ENCODE measurements around the gene DPH7.
"Not testable (repeated sequence)": the region's sequence is repeated elsewhere in the genome, so short reads cannot be mapped to it uniquely, and the experiment has no call there.

The DPH7 gene

DNA sequence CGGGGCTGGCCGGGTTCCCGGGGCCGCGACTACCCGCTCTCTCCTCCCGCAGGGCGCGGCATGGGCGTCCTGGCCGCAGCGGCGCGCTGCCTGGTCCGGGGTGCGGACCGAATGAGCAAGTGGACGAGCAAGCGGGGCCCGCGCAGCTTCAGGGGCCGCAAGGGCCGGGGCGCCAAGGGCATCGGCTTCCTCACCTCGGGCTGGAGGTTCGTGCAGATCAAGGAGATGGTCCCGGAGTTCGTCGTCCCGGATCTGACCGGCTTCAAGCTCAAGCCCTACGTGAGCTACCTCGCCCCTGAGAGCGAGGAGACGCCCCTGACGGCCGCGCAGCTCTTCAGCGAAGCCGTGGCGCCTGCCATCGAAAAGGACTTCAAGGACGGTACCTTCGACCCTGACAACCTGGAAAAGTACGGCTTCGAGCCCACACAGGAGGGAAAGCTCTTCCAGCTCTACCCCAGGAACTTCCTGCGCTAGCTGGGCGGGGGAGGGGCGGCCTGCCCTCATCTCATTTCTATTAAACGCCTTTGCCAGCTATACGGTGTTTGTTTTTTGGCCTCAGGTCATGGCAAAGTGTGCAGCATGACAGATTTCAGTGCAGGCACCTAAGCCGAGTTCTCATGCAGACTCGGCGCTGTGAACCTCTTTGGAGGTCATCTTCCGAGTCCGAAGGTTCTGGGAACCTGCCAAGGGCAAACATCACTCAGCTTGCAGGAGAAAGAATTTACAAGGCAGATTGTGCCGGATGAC lies 26.5 kb downstream of the DPH7 start:
- Histone ChIP-seq H3K27me3 (ENCODE audit: control insufficient read depth, insufficient read depth, low read length) (no peaks in the 10 kb centered on the region), H3K9me3 (ENCODE audit: control insufficient read depth, low read depth, low read length) (no peaks in the 10 kb centered on the region), H3K4me1 (ENCODE audit: control insufficient read depth, low read depth, low read length) (no peaks in the 10 kb centered on the region), H3K4me3 (ENCODE audit: low read length) (peak overlapping the region; percentile 86), H3K27ac (ENCODE audit: low read length) (no peak overlapping the region), H3K9ac (ENCODE audit: low read length) (peak overlapping the region; percentile 79), H3K36me3 (ENCODE audit: control insufficient read depth, low read depth, low read length) (peaks cover 21% of the 10 kb centered on the region)

DNA sequence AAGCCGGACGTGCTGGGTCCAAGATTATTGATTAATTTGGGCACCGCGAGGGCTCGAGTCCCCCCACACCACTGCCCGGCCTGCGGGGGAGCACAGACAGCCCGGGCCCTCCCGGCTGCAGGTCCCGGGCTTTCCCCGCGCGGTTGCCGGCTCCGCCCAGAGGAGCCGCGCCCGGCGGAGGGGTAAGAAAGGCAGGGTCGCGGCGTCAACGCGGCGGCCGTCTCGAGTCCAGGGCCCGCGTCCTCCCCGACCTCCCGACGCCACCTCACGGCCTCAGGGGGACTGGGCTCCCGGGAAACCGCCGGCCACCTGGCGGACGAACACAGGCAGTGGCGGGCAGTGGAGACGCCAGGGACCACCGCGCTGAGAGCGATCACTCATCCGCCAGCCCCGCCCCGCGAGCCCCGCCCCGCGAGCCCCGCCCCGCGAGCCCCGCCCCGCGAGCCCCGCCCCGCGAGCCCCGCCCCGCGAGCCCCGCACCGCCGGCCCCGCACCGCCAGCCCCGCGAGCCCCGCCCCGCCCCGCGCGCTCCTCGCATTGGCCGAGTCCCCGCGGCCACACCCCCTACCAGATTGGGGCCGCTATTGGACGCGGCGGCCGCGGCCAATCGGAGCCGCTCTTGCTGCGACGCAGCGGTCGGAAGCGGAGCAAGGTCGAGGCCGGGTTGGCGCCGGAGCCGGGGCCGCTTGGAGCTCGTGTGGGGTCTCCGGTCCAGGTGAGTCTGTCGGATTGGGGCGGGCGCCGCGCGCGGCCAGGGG lies 27.3 kb downstream of the DPH7 start, which contains the start of gene MRPL41:
Gene MRPL41 (plus strand): TSS at position 616 of the 758 bp plus-strand sequence. CDS start 203 bp downstream, outside the sequence.
- peak within 1 kb of the TSS; percentile 86 for H3K4me3 ChIP-seq (ENCODE audit: low read length)
- no peaks in the 10 kb centered on the region for H3K4me1 ChIP-seq (ENCODE audit: control insufficient read depth, low read depth, low read length)
- no peaks in the 10 kb centered on the region for H3K9me3 ChIP-seq (ENCODE audit: control insufficient read depth, low read depth, low read length)
- H3K36me3 ChIP-seq (ENCODE audit: control insufficient read depth, low read depth, low read length) = peaks cover 21% of the 10 kb centered on the region
- H3K27me3 ChIP-seq (ENCODE audit: control insufficient read depth, insufficient read depth, low read length) = no peaks in the 10 kb centered on the region
- H3K9ac ChIP-seq (ENCODE audit: low read length) = peak within 1 kb of the TSS; percentile 79
- H3K27ac ChIP-seq (ENCODE audit: low read length) = no peak within 1 kb of the TSS

DNA sequence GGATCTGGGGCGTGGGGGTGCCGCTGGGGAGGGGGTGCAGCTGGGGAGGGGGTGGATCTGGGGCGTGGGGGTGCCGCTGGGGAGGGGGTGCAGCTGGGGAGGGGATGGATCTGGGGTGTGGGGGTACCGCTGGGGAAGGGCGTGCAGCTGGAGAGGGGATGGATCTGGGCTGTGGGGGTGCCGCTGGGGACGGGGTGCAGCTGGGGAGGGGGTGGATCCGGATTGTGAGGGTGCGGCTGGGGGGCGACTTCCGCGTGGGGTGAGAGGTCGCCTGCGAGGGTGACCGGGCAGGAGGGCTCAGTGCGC lies 27.8 kb downstream of the DPH7 start:
- peaks cover 17% of the 10 kb centered on the region for H3K36me3 ChIP-seq (ENCODE audit: control insufficient read depth, low read depth, low read length)
- H3K4me3 ChIP-seq (ENCODE audit: low read length) = peak overlapping the region; percentile 54
- not testable (repeated sequence) for H3K9ac ChIP-seq (ENCODE audit: low read length); H3K4me1 ChIP-seq (ENCODE audit: control insufficient read depth, low read depth, low read length); H3K27ac ChIP-seq (ENCODE audit: low read length); H3K27me3 ChIP-seq (ENCODE audit: control insufficient read depth, insufficient read depth, low read length); H3K9me3 ChIP-seq (ENCODE audit: control insufficient read depth, low read depth, low read length)

DNA sequence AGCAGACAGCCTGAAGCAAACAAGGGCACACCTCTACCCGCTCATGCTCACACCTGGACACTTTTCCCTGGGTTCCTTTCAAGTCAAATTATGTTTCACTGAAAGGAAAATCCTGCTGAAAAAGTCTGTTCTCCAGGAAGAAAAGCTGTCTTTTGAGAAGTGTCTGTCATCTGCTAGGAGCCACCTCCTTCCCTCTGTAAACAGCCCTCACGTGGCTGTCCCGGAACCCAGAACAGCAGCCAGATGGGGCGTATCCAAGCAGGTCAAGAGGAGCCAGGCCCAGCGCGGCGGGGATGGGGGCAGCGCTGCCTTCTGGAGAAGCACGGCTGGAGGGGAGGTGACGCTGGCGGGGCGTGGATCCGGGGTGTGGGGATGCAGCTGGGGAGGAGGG lies 28.5 kb downstream of the DPH7 start, which contains the start of gene PNPLA7:
Gene PNPLA7 (minus strand): TSS at position 172 of the 391 bp plus-strand sequence. CDS start 205 bp downstream, outside the sequence.
- H3K27me3 ChIP-seq (ENCODE audit: control insufficient read depth, insufficient read depth, low read length) = no peaks in the 10 kb centered on the region
- H3K4me1 ChIP-seq (ENCODE audit: control insufficient read depth, low read depth, low read length) = no peaks in the 10 kb centered on the region
- peaks cover 10% of the 10 kb centered on the region for H3K36me3 ChIP-seq (ENCODE audit: control insufficient read depth, low read depth, low read length)
- no peak within 1 kb of the TSS for H3K27ac ChIP-seq (ENCODE audit: low read length)
- H3K4me3 ChIP-seq (ENCODE audit: low read length) = peak within 1 kb of the TSS; percentile 54
- no peaks in the 10 kb centered on the region for H3K9me3 ChIP-seq (ENCODE audit: control insufficient read depth, low read depth, low read length)
- no peak within 1 kb of the TSS for H3K9ac ChIP-seq (ENCODE audit: low read length)

DNA sequence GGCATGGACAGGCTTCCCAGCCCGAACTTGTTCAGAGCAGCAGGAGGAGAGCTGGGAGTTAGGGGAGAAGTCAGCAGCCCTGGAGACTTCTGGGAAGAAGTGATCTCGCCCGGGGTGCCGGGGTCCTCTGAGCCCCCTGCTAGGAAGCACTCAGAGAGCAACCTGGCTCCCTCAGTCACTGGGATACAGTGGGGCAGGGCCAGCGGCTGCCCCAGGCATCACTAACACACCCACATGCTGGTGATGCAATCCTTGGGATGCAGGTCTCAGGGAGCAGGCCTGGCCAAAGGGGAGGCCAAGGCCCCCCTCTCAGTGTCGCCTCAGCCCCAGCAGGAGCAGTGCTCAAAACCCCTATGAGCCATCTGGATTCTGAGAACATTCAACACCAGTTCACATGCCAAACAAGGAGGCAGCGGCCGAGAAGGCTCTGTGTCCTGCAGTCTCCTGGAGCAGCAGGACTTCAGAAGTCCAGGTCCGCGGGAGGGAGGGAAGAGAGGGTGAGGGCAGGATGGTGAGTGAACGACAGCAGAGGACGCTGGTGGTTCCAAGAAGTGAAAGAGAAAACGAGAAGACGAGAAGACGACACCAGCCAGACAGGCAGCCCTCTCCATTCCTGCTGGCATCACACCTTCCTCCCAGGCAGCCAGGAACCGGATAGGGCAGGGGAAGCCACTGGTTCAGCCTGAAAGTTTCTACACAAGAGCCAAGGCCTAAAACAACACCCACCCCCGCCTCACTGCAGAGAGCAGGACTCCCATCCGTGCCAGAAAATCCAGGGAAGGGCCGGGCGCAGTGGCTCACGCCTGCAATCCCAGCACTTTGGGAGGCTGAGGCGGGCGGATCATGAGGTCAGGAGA lies 30.8 kb downstream of the DPH7 start:
- H3K4me1 ChIP-seq (ENCODE audit: control insufficient read depth, low read depth, low read length) = no peaks in the 10 kb centered on the region
- H3K27ac ChIP-seq (ENCODE audit: low read length) = no peak overlapping the region

DNA sequence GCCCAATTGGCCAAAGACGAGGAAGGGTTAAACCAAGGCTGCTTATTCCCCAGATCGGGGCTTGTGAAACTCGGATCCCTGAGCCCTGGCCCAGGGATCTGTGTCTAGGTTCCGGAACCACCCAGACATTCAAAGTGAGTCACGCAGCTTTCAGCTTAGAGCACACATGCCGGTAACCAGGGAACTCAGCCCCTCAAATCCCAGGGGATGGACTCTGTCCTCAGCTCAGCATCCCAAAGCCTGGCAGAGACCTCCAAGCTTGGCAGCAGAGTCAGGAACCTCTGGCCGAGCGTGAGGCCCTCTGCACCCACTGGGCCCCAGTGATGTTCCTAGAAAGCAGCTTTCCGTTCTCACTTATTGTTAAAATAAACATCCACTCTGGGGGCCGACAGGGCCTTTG lies 33.6 kb downstream of the DPH7 start:
- Histone ChIP-seq H3K4me3 (ENCODE audit: low read length) (no peak overlapping the region), H3K36me3 (ENCODE audit: control insufficient read depth, low read depth, low read length) (no peaks in the 10 kb centered on the region), H3K9ac (ENCODE audit: low read length) (no peak overlapping the region), H3K27me3 (ENCODE audit: control insufficient read depth, insufficient read depth, low read length) (no peaks in the 10 kb centered on the region), H3K4me1 (ENCODE audit: control insufficient read depth, low read depth, low read length) (no peaks in the 10 kb centered on the region), H3K9me3 (ENCODE audit: control insufficient read depth, low read depth, low read length) (no peaks in the 10 kb centered on the region), H3K27ac (ENCODE audit: low read length) (no peak overlapping the region)

More for the DNA sequence above, 30.8 kb downstream of the DPH7 start:
- H3K4me3 ChIP-seq (ENCODE audit: low read length) = no peak overlapping the region
- H3K36me3 ChIP-seq (ENCODE audit: control insufficient read depth, low read depth, low read length) = no peaks in the 10 kb centered on the region
- H3K9me3 ChIP-seq (ENCODE audit: control insufficient read depth, low read depth, low read length) = no peaks in the 10 kb centered on the region
- H3K9ac ChIP-seq (ENCODE audit: low read length) = no peak overlapping the region
- no peaks in the 10 kb centered on the region for H3K27me3 ChIP-seq (ENCODE audit: control insufficient read depth, insufficient read depth, low read length)

DNA sequence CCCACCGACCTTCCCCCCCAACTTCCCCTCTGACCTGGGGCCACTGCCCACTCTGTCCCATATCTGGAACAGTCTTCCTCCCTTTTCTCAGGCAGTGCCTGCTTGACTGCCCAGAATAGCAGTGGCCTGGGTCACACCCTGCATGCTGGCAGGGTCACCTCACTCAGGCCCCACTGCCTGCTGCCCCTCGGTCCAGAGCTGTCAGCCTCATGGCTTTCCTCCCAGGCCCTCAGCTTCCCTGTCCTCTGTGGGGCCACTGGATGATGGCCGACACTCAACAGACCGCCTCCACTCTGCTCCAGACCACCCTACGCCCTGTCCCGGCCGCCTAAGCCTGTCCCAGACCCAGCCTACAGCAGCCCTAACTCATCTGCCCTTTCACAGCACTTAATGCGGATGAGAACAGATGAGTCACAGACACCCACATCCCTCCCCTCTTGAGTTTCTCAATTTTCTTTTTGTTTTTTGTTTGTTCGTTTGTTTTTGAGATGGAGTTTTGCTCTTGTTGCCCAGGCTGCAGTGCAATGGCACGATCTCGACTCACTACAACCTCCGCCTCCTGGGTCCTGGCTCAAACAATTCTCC lies 34.5 kb downstream of the DPH7 start:
- Histone ChIP-seq H3K36me3 (ENCODE audit: control insufficient read depth, low read depth, low read length) (no peaks in the 10 kb centered on the region), H3K27ac (ENCODE audit: low read length) (no peak overlapping the region), H3K9ac (ENCODE audit: low read length) (no peak overlapping the region), H3K4me1 (ENCODE audit: control insufficient read depth, low read depth, low read length) (no peaks in the 10 kb centered on the region), H3K9me3 (ENCODE audit: control insufficient read depth, low read depth, low read length) (no peaks in the 10 kb centered on the region), H3K4me3 (ENCODE audit: low read length) (no peak overlapping the region), H3K27me3 (ENCODE audit: control insufficient read depth, insufficient read depth, low read length) (no peaks in the 10 kb centered on the region)

DNA sequence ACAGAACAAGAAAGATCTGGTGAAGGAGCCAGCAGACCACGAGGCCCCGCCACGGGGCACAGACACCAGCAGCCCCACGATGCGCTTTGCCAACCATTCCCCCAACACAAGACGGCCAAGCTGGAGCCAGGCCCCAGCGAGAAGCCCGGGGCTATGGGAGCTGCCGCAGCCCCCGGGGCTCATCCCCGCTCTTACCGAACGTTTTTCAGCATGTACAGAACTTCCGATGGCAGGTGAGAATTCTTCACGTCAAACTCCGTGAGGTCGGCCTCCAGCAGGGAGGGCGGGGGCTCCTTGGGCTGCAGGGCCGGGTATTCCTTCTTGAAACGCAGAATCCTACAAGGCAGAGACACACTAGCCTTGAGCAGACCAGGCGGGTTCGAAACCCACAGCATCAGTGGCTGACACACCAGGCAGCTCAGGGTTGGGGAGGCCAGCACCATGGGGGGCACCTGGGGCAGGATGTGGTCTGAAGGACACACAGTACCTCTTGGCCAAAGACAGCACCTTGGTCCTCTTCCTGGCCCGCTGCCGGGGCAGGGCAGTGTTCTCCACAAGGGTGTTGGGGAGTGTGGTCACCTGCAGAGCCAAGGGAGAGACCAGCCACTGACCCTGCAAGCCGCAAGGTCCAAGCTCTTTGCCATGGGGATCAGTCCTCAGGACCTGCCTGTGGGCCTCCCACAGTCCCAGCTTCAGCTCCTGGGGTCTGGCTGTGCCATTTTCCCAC lies 35.3 kb downstream of the DPH7 start:
- H3K9me3 ChIP-seq (ENCODE audit: control insufficient read depth, low read depth, low read length) = no peaks in the 10 kb centered on the region
- no peak overlapping the region for H3K9ac ChIP-seq (ENCODE audit: low read length)
- H3K4me3 ChIP-seq (ENCODE audit: low read length) = no peak overlapping the region
- no peak overlapping the region for H3K27ac ChIP-seq (ENCODE audit: low read length)
- H3K36me3 ChIP-seq (ENCODE audit: control insufficient read depth, low read depth, low read length) = no peaks in the 10 kb centered on the region
- H3K27me3 ChIP-seq (ENCODE audit: control insufficient read depth, insufficient read depth, low read length) = no peaks in the 10 kb centered on the region
- H3K4me1 ChIP-seq (ENCODE audit: control insufficient read depth, low read depth, low read length) = no peaks in the 10 kb centered on the region

DNA sequence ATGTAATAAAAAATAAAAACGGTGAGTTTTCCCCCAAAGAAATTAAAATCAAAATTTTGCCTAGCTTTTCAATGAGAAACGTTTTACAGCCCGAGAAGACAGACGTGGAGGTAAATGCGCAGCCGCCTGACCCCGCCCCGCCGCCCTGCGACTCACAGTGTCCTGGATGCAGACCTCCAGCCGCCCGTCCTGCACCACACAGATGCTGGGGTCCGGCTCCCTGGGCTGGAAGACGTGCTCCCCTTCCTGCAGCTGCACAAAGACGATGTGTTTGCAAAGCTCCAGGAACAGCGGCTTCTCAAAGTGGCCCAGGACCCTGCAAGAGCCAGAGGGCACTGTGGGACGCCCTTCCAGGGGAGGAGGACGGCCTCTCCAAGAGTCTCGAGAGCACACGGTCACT lies 36.2 kb downstream of the DPH7 start:
- no peak overlapping the region for H3K27ac ChIP-seq (ENCODE audit: low read length)
- no peaks in the 10 kb centered on the region for H3K36me3 ChIP-seq (ENCODE audit: control insufficient read depth, low read depth, low read length)
- no peaks in the 10 kb centered on the region for H3K9me3 ChIP-seq (ENCODE audit: control insufficient read depth, low read depth, low read length)
- H3K4me1 ChIP-seq (ENCODE audit: control insufficient read depth, low read depth, low read length) = no peaks in the 10 kb centered on the region
- no peak overlapping the region for H3K4me3 ChIP-seq (ENCODE audit: low read length)
- no peak overlapping the region for H3K9ac ChIP-seq (ENCODE audit: low read length)
- H3K27me3 ChIP-seq (ENCODE audit: control insufficient read depth, insufficient read depth, low read length) = no peaks in the 10 kb centered on the region

DNA sequence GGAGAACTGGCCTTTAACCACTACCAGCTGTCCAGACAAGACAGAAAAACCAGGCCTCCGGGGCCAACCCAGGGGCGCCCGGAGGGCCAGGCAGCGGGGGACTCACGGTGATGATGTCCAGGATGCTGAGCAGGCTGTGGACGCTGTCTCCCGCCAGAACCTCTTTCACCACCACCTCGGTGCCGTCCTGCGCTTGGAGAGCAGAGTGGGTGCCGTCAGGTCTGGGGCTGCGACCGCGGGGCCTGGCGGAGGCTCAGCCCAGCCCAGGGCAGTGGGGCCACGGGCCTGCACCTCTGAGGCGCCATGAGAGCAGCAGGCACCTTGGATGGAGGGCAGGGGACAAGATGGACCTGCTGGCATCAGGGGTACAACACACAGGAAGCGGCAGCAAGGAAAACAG lies 38.2 kb downstream of the DPH7 start:
- Histone ChIP-seq H3K4me3 (ENCODE audit: low read length) (no peak overlapping the region), H3K27ac (ENCODE audit: low read length) (no peak overlapping the region), H3K36me3 (ENCODE audit: control insufficient read depth, low read depth, low read length) (no peaks in the 10 kb centered on the region), H3K9me3 (ENCODE audit: control insufficient read depth, low read depth, low read length) (no peaks in the 10 kb centered on the region), H3K4me1 (ENCODE audit: control insufficient read depth, low read depth, low read length) (no peaks in the 10 kb centered on the region), H3K27me3 (ENCODE audit: control insufficient read depth, insufficient read depth, low read length) (no peaks in the 10 kb centered on the region), H3K9ac (ENCODE audit: low read length) (no peak overlapping the region)

All from iPS-18a (cell line).